ENCODE results near the gene GBX1.

DNA sequence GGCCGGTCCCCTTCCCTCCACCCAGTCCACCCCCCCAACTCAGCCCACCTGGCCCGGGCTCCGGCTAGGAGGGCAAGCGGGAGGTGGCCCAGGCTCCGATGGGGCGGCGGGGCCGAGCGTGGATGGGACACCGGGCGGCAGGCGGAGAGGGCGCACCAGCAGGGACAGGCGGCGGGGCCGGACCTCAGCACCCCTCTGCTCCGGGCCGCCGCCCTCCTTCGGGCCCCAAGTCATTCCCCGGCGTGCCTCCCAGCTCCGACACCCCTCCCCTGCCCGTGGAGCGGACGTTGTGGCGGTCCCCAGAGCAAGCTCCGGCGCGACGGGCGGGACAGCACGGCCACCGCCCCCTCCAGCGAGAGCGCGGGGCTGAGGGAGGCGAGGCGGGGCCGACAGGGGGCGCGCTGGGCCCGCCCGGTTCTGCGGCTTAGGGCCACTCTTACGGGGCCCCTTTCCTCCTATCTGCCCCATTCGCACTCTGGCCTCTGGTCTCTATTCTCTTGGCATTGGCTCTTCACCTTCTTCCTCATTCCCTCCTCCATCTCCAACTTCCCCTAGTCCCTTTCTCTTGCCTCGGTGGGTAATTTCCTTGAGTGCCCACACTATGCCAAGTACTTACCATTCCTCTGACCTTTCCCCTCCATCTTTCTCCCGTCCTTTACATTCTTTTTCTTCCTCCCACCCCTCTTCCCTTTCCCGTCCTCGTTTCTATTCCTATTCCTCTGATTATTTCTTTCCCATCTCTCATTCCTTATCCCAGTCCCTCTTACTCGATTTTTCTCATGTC is 701 bp upstream of the GBX1 start:
- TF ChIP-seq, protein P1, sequence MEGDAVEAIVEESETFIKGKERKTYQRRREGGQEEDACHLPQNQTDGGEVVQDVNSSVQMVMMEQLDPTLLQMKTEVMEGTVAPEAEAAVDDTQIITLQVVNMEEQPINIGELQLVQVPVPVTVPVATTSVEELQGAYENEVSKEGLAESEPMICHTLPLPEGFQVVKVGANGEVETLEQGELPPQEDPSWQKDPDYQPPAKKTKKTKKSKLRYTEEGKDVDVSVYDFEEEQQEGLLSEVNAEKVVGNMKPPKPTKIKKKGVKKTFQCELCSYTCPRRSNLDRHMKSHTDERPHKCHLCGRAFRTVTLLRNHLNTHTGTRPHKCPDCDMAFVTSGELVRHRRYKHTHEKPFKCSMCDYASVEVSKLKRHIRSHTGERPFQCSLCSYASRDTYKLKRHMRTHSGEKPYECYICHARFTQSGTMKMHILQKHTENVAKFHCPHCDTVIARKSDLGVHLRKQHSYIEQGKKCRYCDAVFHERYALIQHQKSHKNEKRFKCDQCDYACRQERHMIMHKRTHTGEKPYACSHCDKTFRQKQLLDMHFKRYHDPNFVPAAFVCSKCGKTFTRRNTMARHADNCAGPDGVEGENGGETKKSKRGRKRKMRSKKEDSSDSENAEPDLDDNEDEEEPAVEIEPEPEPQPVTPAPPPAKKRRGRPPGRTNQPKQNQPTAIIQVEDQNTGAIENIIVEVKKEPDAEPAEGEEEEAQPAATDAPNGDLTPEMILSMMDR (IDR thresholded peaks at IDR 0.05): peak; percentile 7 to 83
- TF ChIP-seq POLR2A (IDR thresholded peaks at IDR 0.05) (no peak), POLR2AphosphoS5 (IDR thresholded peaks at IDR 0.05) (no peak), EP300 (IDR thresholded peaks at IDR 0.05) (no peak)

All from suprapubic skin (tissue), 4 donors.